NB4 (cell line): ENCODE results near the gene ADGRB2.

Experiments used
- MYC ChIP-seq: IDR thresholded peaks from 2 replicates; pipeline ENCODE4 v1.6.1; 2011; ENCODE audit warnings: low read depth, low read length
- POLR2A ChIP-seq: IDR thresholded peaks from 2 replicates; pipeline ENCODE4 v1.6.1; 2011; ENCODE audit warnings: mild to moderate bottlenecking; ENCODE audit not compliant: insufficient read length; ENCODE audit errors: extremely low read depth
- TF ChIP-seq, protein P1 (sequence below): IDR thresholded peaks from one replicate; pipeline ENCODE4 v1.5.1; 2012; ENCODE audit warnings: low read depth, low read length
- TF ChIP-seq, protein P2 (sequence below): IDR thresholded peaks from 2 replicates; pipeline ENCODE4 v1.6.1; 2011; ENCODE audit warnings: low read depth, low read length

GRCh38 chr1:31797216-31797615, 33.1 kb upstream of the ADGRB2 start:
- TF ChIP-seq MYC = no peak
- TF ChIP-seq, protein P1, sequence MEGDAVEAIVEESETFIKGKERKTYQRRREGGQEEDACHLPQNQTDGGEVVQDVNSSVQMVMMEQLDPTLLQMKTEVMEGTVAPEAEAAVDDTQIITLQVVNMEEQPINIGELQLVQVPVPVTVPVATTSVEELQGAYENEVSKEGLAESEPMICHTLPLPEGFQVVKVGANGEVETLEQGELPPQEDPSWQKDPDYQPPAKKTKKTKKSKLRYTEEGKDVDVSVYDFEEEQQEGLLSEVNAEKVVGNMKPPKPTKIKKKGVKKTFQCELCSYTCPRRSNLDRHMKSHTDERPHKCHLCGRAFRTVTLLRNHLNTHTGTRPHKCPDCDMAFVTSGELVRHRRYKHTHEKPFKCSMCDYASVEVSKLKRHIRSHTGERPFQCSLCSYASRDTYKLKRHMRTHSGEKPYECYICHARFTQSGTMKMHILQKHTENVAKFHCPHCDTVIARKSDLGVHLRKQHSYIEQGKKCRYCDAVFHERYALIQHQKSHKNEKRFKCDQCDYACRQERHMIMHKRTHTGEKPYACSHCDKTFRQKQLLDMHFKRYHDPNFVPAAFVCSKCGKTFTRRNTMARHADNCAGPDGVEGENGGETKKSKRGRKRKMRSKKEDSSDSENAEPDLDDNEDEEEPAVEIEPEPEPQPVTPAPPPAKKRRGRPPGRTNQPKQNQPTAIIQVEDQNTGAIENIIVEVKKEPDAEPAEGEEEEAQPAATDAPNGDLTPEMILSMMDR = no peak
- TF ChIP-seq, protein P2, sequence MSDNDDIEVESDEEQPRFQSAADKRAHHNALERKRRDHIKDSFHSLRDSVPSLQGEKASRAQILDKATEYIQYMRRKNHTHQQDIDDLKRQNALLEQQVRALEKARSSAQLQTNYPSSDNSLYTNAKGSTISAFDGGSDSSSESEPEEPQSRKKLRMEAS = no peak
- no peak for TF ChIP-seq POLR2A
